Small intestine (tissue), 7 donors: ENCODE results near the gene TCIRG1. TPM values are rescaled to one million over a fixed set of nuclear protein-coding genes. Genes with fewer than 3 reads are reported as not detected.

Source experiments
- DNase-seq, 2 donors: peaks; one replicate each; pipeline versions ENCODE4 v3.0.0 to v3.0.0-alpha.2; 2013
- FAIRE-seq: peaks from 2 replicates; lab custom pipeline; 2012; peaks lifted over from hg19 to GRCh38; lab: Jason Lieb, UNC
- H3K27ac ChIP-seq, 3 donors: one replicate each; pipeline ENCODE4 v1.5.1; 2013; ENCODE audit warnings: low read length in 2 of 3, mild to moderate bottlenecking in 2 of 3, control low read depth in 1 of 3, inconsistent platforms in 1 of 3, low read depth in 1 of 3, moderate library complexity in 1 of 3
- H3K27me3 ChIP-seq, 3 donors: one replicate each; pipeline ENCODE4 v1.6.1; 2013; ENCODE audit warnings: low read length in 3 of 3, inconsistent platforms in 1 of 3; ENCODE audit not compliant: control insufficient read depth in 3 of 3, insufficient read depth in 3 of 3
- H3K36me3 ChIP-seq, 3 donors: one replicate each; pipeline ENCODE4 v1.6.1; 2013; ENCODE audit warnings: low read length in 3 of 3, inconsistent platforms in 1 of 3, low read depth in 1 of 3, mild to moderate bottlenecking in 1 of 3, moderate library complexity in 1 of 3; ENCODE audit not compliant: control insufficient read depth in 3 of 3, insufficient read depth in 2 of 3
- H3K4me1 ChIP-seq, 3 donors: one replicate each; pipeline ENCODE4 v1.6.1; 2013; ENCODE audit warnings: low read length in 2 of 3, inconsistent platforms in 1 of 3, low read depth in 1 of 3, mild to moderate bottlenecking in 1 of 3, moderate library complexity in 1 of 3; ENCODE audit not compliant: control insufficient read depth in 3 of 3, insufficient read depth in 2 of 3
- H3K4me3 ChIP-seq, 3 donors: one replicate each; pipeline ENCODE4 v1.5.1; 2013; ENCODE audit warnings: low read length in 3 of 3, control low read depth in 1 of 3, inconsistent platforms in 1 of 3, low read depth in 1 of 3, mild to moderate bottlenecking in 1 of 3, moderate library complexity in 1 of 3
- H3K9me3 ChIP-seq, 2 donors: one replicate each; pipeline ENCODE4 v1.6.1; 2013; ENCODE audit warnings: low read depth in 1 of 2, low read length in 1 of 2; ENCODE audit not compliant: control insufficient read depth in 2 of 2, insufficient read depth in 1 of 2
- WGBS, 3 donors: extraction: QIAGEN DNeasy Blood & Tissue Kit; methylation state at CpG; one replicate each; pipeline ENCODE4 v1.1.7; 2013; 5-methylcytosine and 5-hydroxymethylcytosine counted together
- polyA plus RNA-seq, 4 donors: library from polyadenylated mRNA; stranded (reverse) in 3 of 4; unstranded in 1 of 4; fragments of 200-250 nt in 3 of 4; fragments of 120-200 nt in 1 of 4; gene quantifications; one replicate each; pipeline versions ENCODE4 v1.2.1 to v1.2.3, GENCODE V29; 2013
- donor health status: healthy with polysubstance abuse.
- donor health status: control.
- donor health status: control.
- donor health status: Bipolar disorder and iron deficiency.
- donor health status: healthy.

TCIRG1 gene
- polyA plus RNA-seq, 4 donors: 79.1 to 437 (median 285) TPM

DNA sequence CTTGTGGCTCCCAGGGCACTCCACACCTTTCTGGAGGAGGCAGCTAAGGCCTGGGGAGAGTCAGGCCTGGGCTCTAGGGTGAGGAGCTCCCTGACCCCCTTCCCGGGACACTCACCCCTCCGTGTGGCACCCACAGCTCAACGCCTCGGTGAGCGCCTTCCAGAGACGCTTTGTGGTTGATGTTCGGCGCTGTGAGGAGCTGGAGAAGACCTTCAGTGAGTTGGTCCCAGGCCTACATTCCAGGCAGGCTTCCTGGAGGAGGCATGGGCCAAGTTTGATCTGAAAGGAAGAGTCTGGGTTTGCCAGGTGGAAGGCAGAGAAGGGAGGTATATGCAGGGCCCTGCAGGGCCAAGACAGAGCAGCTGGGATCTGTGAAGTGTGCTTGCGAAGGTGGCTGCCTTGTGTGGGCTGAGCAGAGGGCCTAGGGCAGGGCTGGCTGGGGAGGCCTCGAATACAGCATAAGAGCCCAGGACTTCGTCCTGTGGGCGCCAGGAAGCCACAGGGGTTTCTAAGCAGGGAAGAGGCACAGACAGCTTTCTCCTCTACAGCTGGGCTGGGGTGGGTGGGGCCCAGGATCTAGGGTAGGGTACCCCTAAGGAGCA is 2.9 kb downstream of the TCIRG1 start:
- Histone ChIP-seq H3K4me1 (peaks cover 3 to 38% (median 5%) of the 10 kb centered on the region in 3 donors), H3K4me3 (no peak overlapping the region), H3K9me3 (no peaks in the 10 kb centered on the region), H3K36me3 (peaks cover 5 to 74% (median 14%) of the 10 kb centered on the region in 3 donors), H3K27ac (no peak overlapping the region), H3K27me3 (no peaks in the 10 kb centered on the region)
- WGBS, 3 donors: 75 to 80% (median 75%) methylated on average over 11 to 12 of the region's 12 CpGs
- DNase-seq: no peak
- FAIRE-seq: no peak

DNA sequence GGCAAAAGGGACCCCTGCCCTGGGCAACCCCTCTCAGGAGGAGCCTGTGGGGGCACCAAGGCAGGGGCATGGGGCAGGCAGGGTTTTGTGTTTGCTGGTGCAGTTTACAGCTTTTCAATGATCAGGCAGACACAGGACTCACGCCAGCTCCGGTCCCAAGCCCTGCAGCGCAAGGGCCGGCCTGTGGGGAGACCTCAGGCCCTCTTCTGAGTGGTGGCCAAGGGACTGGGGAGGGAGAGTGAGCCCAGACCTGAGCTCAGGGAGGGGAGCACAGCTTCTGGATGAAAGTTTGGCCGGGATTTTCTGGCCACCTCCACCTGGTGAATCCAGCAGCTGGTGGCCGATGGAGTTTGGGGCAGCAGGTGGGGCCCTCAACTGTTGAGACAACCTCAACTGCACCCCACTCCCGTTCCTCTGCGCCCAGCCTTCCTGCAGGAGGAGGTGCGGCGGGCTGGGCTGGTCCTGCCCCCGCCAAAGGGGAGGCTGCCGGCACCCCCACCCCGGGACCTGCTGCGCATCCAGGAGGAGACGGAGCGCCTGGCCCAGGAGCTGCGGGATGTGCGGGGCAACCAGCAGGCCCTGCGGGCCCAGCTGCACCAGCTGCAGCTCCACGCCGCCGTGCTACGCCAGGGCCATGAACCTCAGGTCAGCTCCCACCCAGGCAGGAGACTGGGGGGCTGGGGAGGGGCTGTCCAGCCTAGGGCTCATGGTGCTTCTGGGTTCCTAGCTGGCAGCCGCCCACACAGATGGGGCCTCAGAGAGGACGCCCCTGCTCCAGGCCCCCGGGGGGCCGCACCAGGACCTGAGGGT is 3.6 kb downstream of the TCIRG1 start:
- Histone ChIP-seq H3K4me3 (no peak overlapping the region), H3K27ac (peak overlapping the region in 1 of 3 donors; percentile 24), H3K36me3 (peaks cover 5 to 75% (median 14%) of the 10 kb centered on the region in 3 donors), H3K27me3 (no peaks in the 10 kb centered on the region), H3K4me1 (peaks cover 3 to 38% (median 5%) of the 10 kb centered on the region in 3 donors), H3K9me3 (no peaks in the 10 kb centered on the region)
- FAIRE-seq (no peak), DNase-seq (no peak)
- WGBS, 3 donors: 80 to 89% (median 85%) methylated on average over 26 to 27 of the region's 27 CpGs

DNA sequence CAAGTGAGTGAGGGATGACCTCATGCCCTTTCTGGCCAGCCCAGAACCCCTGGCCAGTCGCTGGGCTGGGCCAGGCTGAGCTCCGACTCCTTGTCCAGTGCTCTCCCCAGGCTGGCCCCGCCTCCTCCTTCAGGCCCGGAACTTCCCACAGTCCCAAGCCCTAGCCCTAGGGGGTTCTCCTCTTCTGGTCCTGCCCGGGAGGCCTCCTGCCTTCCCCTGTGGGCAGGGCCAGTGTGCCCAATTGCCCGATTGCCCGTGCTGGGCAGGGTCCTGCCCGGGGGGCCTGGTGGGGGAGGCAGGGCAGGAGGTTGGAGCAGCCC is 4.2 kb downstream of the TCIRG1 start:
- H3K36me3 ChIP-seq: peaks cover 9 to 78% (median 14%) of the 10 kb centered on the region in 3 donors
- no peak overlapping the region for H3K4me3 ChIP-seq
- no peak for FAIRE-seq
- H3K9me3 ChIP-seq: no peaks in the 10 kb centered on the region
- H3K27ac ChIP-seq: peak overlapping the region in 2 of 3 donors; percentile 24 to 51
- no peak for DNase-seq
- H3K27me3 ChIP-seq: no peaks in the 10 kb centered on the region
- 41 to 74% (median 61%) methylated on average over 7 to 8 of the region's 8 CpGs for WGBS, 3 donors
- peaks cover 3 to 35% (median 5%) of the 10 kb centered on the region in 3 donors for H3K4me1 ChIP-seq

DNA sequence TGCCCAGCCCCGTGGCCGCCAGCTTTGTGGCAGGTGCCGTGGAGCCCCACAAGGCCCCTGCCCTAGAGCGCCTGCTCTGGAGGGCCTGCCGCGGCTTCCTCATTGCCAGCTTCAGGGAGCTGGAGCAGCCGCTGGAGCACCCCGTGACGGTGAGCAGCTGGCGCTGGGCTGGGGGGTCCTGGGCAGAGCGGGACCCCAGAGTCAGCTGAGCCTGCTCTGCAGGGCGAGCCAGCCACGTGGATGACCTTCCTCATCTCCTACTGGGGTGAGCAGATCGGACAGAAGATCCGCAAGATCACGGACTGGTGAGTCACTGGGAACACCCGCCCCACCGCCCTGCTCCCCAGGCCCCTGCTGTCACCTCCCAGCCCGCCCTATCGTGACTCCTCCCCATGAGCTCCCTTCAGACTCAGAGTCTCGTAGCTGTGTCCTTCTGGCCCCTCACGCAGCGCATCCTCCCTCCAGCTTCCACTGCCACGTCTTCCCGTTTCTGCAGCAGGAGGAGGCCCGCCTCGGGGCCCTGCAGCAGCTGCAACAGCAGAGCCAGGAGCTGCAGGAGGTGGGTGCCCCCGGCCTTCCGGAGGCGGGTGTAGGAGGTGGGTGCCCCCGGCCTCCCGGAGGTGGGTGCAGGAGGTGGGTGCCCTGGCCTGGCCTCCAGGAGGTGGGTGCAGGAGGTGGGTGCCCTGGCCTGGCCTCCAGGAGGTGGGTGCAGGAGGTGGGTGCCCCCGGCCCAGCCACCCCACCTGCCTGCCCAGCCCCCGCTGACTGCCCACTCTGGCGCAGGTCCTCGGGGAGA is 4.7 kb downstream of the TCIRG1 start:
- Histone ChIP-seq H3K9me3 (no peaks in the 10 kb centered on the region), H3K36me3 (peaks cover 10 to 77% (median 14%) of the 10 kb centered on the region in 3 donors), H3K27me3 (no peaks in the 10 kb centered on the region), H3K4me3 (no peak overlapping the region), H3K27ac (peak overlapping the region in 2 of 3 donors; percentile 24 to 51), H3K4me1 (peaks cover 3 to 29% (median 5%) of the 10 kb centered on the region in 3 donors)
- WGBS, 3 donors: 36 to 74% (median 47%) methylated on average over 33 to 36 of the region's 36 CpGs
- FAIRE-seq (no peak), DNase-seq (peak; percentile 49 to 76)

DNA sequence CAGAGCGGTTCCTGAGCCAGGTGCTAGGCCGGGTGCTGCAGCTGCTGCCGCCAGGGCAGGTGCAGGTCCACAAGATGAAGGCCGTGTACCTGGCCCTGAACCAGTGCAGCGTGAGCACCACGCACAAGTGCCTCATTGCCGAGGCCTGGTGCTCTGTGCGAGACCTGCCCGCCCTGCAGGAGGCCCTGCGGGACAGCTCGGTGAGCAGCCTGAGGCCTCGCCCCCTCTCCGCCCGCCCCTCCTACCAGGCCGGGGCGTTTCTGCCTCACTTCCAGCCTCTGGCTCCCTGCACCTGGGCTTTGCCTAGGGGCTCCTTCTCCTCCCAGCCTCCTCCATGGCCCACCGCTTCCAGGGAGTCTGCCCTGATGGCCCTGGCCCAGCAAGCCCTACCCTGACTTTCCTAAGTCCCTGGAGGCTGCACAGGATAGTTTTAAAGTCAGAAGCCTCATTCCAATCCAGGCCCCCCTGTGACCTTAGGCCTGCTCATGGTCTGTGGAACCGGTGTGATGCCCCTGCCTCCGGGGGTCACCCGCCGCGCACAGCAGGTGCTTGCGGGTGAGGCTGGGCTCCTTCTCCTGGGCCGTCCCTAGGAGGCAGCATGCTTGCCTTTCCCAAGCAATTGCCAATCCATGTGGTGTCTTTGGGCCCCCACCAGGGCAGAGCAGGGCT is 5.5 kb downstream of the TCIRG1 start:
- WGBS, 3 donors: 56 to 77% (median 58%) methylated on average over 21 to 24 of the region's 24 CpGs
- no peaks in the 10 kb centered on the region for H3K27me3 ChIP-seq
- DNase-seq: no peak
- no peak for FAIRE-seq
- no peaks in the 10 kb centered on the region for H3K9me3 ChIP-seq
- H3K4me3 ChIP-seq: no peak overlapping the region
- H3K4me1 ChIP-seq: peaks cover 3 to 27% (median 5%) of the 10 kb centered on the region in 3 donors
- H3K36me3 ChIP-seq: peaks cover 13 to 84% (median 14%) of the 10 kb centered on the region in 3 donors
- no peak overlapping the region for H3K27ac ChIP-seq

DNA sequence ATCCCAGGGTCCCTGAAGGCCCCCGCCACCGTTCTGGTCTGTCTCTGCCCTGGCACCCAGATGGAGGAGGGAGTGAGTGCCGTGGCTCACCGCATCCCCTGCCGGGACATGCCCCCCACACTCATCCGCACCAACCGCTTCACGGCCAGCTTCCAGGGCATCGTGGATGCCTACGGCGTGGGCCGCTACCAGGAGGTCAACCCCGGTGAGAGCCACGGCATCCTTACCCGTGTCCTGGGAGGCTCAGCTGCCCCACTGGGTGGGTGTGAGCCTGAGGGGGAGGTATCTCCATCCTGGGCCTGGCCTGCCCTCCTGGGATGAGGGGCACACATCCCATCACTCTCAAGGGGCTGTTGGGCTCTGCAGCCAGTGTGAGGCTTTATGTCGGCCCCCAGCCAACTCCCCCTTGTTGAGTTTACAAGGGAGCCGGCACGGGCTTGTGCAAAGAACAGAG is 6.1 kb downstream of the TCIRG1 start:
- H3K4me3 ChIP-seq: no peak overlapping the region
- H3K4me1 ChIP-seq: peaks cover under 1 to 20% (median 5%) of the 10 kb centered on the region in 3 donors
- H3K27me3 ChIP-seq: no peaks in the 10 kb centered on the region
- no peaks in the 10 kb centered on the region for H3K9me3 ChIP-seq
- peaks cover 13 to 90% (median 21%) of the 10 kb centered on the region in 3 donors for H3K36me3 ChIP-seq
- 92 to 95% (median 94%) methylated on average over 16 to 18 of the region's 18 CpGs for WGBS, 3 donors
- FAIRE-seq (no peak), DNase-seq (no peak)
- H3K27ac ChIP-seq: no peak overlapping the region

DNA sequence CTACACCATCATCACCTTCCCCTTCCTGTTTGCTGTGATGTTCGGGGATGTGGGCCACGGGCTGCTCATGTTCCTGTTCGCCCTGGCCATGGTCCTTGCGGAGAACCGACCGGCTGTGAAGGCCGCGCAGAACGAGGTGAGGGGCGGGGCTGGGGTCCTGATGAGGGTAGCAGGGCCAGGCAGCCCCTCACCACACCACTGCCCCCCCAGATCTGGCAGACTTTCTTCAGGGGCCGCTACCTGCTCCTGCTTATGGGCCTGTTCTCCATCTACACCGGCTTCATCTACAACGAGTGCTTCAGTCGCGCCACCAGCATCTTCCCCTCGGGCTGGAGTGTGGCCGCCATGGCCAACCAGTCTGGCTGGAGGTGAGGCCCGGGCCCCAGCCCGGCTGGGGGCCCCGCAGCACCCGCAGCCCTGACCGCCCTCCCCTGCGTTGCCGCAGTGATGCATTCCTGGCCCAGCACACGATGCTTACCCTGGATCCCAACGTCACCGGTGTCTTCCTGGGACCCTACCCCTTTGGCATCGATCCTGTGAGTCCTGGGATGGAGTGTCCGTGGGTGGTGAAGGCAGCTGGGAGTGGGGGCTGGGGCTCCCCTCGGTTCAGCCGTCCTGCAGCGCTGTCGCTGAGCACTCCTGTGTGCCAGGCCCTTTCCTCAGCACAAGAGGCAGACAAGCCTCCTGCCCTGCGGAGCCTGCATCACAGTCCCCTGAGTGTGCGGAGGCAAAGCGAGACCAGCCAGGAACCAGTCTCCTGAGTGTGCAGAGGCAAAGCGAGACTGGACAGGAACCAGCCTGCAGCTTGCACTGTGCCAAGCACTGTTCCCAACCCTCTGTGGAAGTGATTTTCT is 8.8 kb downstream of the TCIRG1 start:
- Histone ChIP-seq H3K36me3 (peaks cover 22 to 97% (median 23%) of the 10 kb centered on the region in 3 donors), H3K9me3 (no peaks in the 10 kb centered on the region), H3K27ac (no peak overlapping the region), H3K27me3 (no peaks in the 10 kb centered on the region), H3K4me3 (no peak overlapping the region), H3K4me1 (peaks cover 0 to 9% (median 3%) of the 10 kb centered on the region in 3 donors)
- WGBS, 3 donors: 89 to 93% (median 92%) methylated on average over 37 of the region's 37 CpGs
- FAIRE-seq (no peak), DNase-seq (no peak)
